HepG2 (cell line): ENCODE results near the gene MEGF6. TPM values are rescaled to one million over a fixed set of nuclear protein-coding genes. Genes with fewer than 3 reads are reported as not detected.

ENCODE experiments used
- BRCA1 ChIP-seq: sonication (generic); formaldehyde crosslinking; IDR thresholded peaks from 2 replicates; pipeline ENCODE4 v1.4.0; 2020; ENCODE audit warnings: missing genetic modification reagents
- CBX1 ChIP-seq: IDR thresholded peaks from one replicate; pipeline ENCODE4 v1.6.1; 2016; ENCODE audit warnings: antibody characterized with exemption, low read depth
- DNMT3B ChIP-seq: conservative IDR thresholded peaks from 2 replicates; pipeline ENCODE4 v1.6.1; 2016; ENCODE audit warnings: missing biosample characterization, control low read depth
- FOSL1 ChIP-seq: sonication (generic); formaldehyde crosslinking; IDR thresholded peaks from 2 replicates; pipeline ENCODE4 v1.9.0; 2021; ENCODE audit warnings: missing genetic modification reagents, borderline replicate concordance
- FOXO1 ChIP-seq: sonication (generic); formaldehyde crosslinking; IDR thresholded peaks from 2 replicates; pipeline ENCODE4 v1.4.0; 2020; ENCODE audit warnings: missing genetic modification reagents
- HHEX ChIP-seq: IDR thresholded peaks from 2 replicates; pipeline ENCODE4 v1.6.1; 2016; ENCODE audit warnings: control low read depth
- HNRNPH1 ChIP-seq: fragments of 200-400 bp; formaldehyde crosslinking; optimal IDR thresholded peaks from 2 replicates; pipeline ENCODE3; 2017; ENCODE audit warnings: mild to moderate bottlenecking, low read depth, low read length
- JARID2 ChIP-seq: sonication (generic); formaldehyde crosslinking; IDR thresholded peaks from 2 replicates; pipeline ENCODE4 v1.8.1; 2023; ENCODE audit warnings: missing genetic modification reagents, inconsistent platforms; ENCODE audit not compliant: insufficient replicate concordance
- KAT2B ChIP-seq: fragments of 150-350 bp; IDR thresholded peaks from 2 replicates; pipeline ENCODE4 v1.6.1; 2014; ENCODE audit warnings: low read depth, low read length, borderline replicate concordance
- KMT2A ChIP-seq: sonication (generic); formaldehyde crosslinking; IDR thresholded peaks from 2 replicates; pipeline ENCODE4 v1.4.0; 2020; ENCODE audit warnings: missing genetic modification reagents
- MAZ ChIP-seq, 2 experiments: sonication (generic) in 1 of 2; formaldehyde crosslinking in 1 of 2; IDR thresholded peaks; 2 replicates each; pipeline versions ENCODE4 v1.5.0 to v1.6.1; 2012 to 2020; ENCODE audit warnings: low read depth in 2 of 2, mild to moderate bottlenecking in 2 of 2, borderline replicate concordance in 1 of 2, improper control_type of control experiment in 1 of 2, low read length in 1 of 2, missing genetic modification reagents in 1 of 2, moderate library complexity in 1 of 2
- MTA3 ChIP-seq: sonication (generic); formaldehyde crosslinking; IDR thresholded peaks from 2 replicates; pipeline ENCODE4 v1.4.0; 2020; ENCODE audit warnings: missing genetic modification reagents
- PHB2 ChIP-seq: fragments of 450-650 bp; IDR thresholded peaks from 2 replicates; pipeline ENCODE4 v1.6.1; 2018; ENCODE audit not compliant: partially characterized antibody
- PHF21A ChIP-seq: sonication (generic); formaldehyde crosslinking; IDR thresholded peaks from 2 replicates; pipeline ENCODE4 v1.5.0; 2020; ENCODE audit warnings: mild to moderate bottlenecking, missing genetic modification reagents
- SALL2 ChIP-seq: sonication (generic); formaldehyde crosslinking; IDR thresholded peaks from 2 replicates; pipeline ENCODE4 v1.8.1; 2023; ENCODE audit warnings: mild to moderate bottlenecking, missing genetic modification reagents, inconsistent platforms
- SNAI1 ChIP-seq: sonication (generic); formaldehyde crosslinking; IDR thresholded peaks from 2 replicates; pipeline ENCODE4 v1.5.0; 2020; ENCODE audit warnings: mild to moderate bottlenecking, missing genetic modification reagents, borderline replicate concordance
- XRCC5 ChIP-seq: fragments of 200-400 bp; formaldehyde crosslinking; optimal IDR thresholded peaks from 2 replicates; pipeline ENCODE3; 2017; ENCODE audit warnings: mild to moderate bottlenecking, low read length
- ZFP41 ChIP-seq: sonication (generic); formaldehyde crosslinking; IDR thresholded peaks from 2 replicates; pipeline ENCODE4 v1.4.0; 2020; ENCODE audit warnings: mild to moderate bottlenecking, missing genetic modification reagents, borderline replicate concordance
- ZNF883 ChIP-seq: sonication (generic); formaldehyde crosslinking; IDR thresholded peaks from 2 replicates; pipeline ENCODE4 v1.5.1; 2020; ENCODE audit warnings: mild to moderate bottlenecking, missing genetic modification reagents; ENCODE audit errors: not compliant biosample characterization
- polyA plus RNA-seq, 8 experiments: library from polyadenylated mRNA; depleted of rRNA in 3 of 8; stranded (reverse) in 7 of 8; unstranded in 1 of 8; fragments of >200 nt; fragmentation: Illumina TruSeq in 4 of 8; extraction: Trizol in 4 of 8; gene quantifications; 2 replicates each; pipeline versions ENCODE4 v1.2.1 to v1.2.3, GENCODE V29; 2011 to 2016; ENCODE audit warnings: low read depth in 4 of 8, missing spikeins in 1 of 8, mixed read lengths in 1 of 8; ENCODE audit not compliant: insufficient read depth in 1 of 8
- total RNA-seq, 5 experiments: library from RNA; depleted of rRNA; stranded (reverse); fragments of >200 nt; fragmentation: Illumina TruSeq; extraction: Trizol; gene quantifications; 2 replicates each; pipeline ENCODE4 v1.2.3, GENCODE V29; 2016; ENCODE audit warnings: low read depth in 1 of 5
- TF ChIP-seq, protein P1 (sequence below): IDR thresholded peaks from 2 replicates; pipeline ENCODE4 v1.6.1; 2012; ENCODE audit warnings: inconsistent platforms
- TF ChIP-seq, protein P2 (sequence below): IDR thresholded peaks from 2 replicates; pipeline ENCODE4 v1.6.1; 2012; ENCODE audit warnings: low read depth, low read length, improper control_type of control experiment
- TF ChIP-seq, protein P3 (sequence below): sonication (generic); formaldehyde crosslinking; IDR thresholded peaks from 2 replicates; pipeline ENCODE4 v1.5.0; 2020; ENCODE audit warnings: mild to moderate bottlenecking, missing genetic modification reagents
- TF ChIP-seq, protein P4 (sequence below): sonication (generic); formaldehyde crosslinking; IDR thresholded peaks from 2 replicates; pipeline ENCODE4 v1.9.0; 2021; ENCODE audit warnings: missing genetic modification reagents, mild to moderate bottlenecking, borderline replicate concordance

MEGF6 gene
- total and polyA plus RNA-seq, 2 of the 13 experiments (the other 11 are each of a cell fraction or from before 2014, with no cell fraction given): 1.9 TPM

DNA sequence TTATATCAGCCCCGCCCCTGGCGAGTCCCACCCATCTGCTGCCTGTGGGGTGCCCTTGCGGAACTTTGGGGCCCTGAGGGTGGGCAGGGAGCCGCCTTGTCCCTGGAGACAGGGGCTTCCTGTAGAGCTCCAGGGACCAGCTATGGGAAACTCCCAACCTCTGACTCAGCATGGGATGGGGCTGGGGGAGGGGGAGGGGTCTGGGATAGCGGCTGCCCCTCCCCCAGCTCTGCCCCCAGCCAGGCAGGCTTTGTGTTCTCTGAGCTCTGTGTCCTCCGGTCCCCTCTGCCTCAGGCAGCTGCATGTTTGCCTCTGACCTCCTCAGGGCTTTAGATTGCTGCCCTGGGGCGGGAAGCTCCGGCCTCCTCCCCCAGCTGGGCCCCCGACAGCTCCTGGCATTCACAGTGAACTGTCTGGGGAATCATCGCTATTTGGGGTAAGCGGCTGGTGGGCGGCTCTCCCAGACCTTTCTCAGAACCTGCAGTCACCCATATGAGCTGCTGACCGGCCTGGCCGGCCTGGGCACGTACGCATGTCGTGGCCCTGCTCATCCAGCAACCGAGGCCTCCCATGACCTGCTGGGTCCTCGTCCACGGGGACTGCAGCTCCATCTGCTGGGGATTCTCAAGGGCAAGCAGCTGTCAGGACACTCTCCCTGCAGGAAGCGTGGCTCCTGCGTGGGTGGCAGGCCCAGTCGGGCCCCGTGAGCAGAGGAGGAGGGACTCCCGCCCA, 139.8 kb downstream of the MEGF6 start (continued):
- TF ChIP-seq FOXO1 (CRISPR knock-in tag): 0 out of 2 replicates have a peak, but pooled peaks have one; percentile 35
- 0 out of 2 replicates have a peak, but pooled peaks have one; percentile 63 for TF ChIP-seq ZFP41 (CRISPR knock-in tag)
- peak; percentile 22; the same call in 1 of the 2 replicates for TF ChIP-seq KMT2A
- TF ChIP-seq, protein P1, sequence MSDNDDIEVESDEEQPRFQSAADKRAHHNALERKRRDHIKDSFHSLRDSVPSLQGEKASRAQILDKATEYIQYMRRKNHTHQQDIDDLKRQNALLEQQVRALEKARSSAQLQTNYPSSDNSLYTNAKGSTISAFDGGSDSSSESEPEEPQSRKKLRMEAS: peak; percentile 86
- TF ChIP-seq, protein P2, sequence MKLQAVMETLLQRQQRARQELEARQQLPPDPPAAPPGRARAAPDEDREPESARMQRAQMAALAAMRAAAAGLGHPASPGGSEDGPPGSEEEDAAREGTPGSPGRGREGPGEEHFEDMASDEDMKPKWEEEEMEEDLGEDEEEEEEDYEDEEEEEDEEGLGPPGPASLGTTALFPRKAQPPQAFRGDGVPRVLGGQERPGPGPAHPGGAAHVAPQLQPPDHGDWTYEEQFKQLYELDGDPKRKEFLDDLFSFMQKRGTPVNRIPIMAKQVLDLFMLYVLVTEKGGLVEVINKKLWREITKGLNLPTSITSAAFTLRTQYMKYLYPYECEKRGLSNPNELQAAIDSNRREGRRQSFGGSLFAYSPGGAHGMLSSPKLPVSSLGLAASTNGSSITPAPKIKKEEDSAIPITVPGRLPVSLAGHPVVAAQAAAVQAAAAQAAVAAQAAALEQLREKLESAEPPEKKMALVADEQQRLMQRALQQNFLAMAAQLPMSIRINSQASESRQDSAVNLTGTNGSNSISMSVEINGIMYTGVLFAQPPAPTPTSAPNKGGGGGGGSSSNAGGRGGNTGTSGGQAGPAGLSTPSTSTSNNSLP: 0 out of 2 replicates have a peak, but pooled peaks have one; percentile 10
- no peak for TF ChIP-seq HNRNPH1
- peak; percentile 46; the same call in 1 of the 2 replicates for TF ChIP-seq BRCA1 (CRISPR knock-in tag)
- TF ChIP-seq, protein P3, sequence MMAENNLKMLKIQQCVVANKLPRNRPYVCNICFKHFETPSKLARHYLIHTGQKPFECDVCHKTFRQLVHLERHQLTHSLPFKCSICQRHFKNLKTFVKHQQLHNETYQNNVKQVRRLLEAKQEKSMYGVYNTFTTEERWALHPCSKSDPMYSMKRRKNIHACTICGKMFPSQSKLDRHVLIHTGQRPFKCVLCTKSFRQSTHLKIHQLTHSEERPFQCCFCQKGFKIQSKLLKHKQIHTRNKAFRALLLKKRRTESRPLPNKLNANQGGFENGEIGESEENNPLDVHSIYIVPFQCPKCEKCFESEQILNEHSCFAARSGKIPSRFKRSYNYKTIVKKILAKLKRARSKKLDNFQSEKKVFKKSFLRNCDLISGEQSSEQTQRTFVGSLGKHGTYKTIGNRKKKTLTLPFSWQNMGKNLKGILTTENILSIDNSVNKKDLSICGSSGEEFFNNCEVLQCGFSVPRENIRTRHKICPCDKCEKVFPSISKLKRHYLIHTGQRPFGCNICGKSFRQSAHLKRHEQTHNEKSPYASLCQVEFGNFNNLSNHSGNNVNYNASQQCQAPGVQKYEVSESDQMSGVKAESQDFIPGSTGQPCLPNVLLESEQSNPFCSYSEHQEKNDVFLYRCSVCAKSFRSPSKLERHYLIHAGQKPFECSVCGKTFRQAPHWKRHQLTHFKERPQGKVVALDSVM (CRISPR knock-in tag): peak; percentile 85
- no peak for TF ChIP-seq HHEX (CRISPR knock-in tag)
- peak; percentile 83 for TF ChIP-seq XRCC5
- no peak for TF ChIP-seq KAT2B
- TF ChIP-seq PHB2: no peak
- no peak for TF ChIP-seq JARID2 (CRISPR knock-in tag)
- TF ChIP-seq PHF21A (CRISPR knock-in tag): peak; percentile 96
- TF ChIP-seq SALL2 (CRISPR knock-in tag): peak; percentile 82; the same call in 1 of the 2 replicates
- TF ChIP-seq, protein P4, sequence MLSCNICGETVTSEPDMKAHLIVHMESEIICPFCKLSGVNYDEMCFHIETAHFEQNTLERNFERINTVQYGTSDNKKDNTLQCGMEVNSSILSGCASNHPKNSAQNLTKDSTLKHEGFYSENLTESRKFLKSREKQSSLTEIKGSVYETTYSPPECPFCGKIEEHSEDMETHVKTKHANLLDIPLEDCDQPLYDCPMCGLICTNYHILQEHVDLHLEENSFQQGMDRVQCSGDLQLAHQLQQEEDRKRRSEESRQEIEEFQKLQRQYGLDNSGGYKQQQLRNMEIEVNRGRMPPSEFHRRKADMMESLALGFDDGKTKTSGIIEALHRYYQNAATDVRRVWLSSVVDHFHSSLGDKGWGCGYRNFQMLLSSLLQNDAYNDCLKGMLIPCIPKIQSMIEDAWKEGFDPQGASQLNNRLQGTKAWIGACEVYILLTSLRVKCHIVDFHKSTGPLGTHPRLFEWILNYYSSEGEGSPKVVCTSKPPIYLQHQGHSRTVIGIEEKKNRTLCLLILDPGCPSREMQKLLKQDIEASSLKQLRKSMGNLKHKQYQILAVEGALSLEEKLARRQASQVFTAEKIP: no peak
- no peak for TF ChIP-seq SNAI1 (CRISPR knock-in tag)
- TF ChIP-seq MTA3 (CRISPR knock-in tag): no peak
- 0 out of 2 replicates have a peak, but pooled peaks have one; percentile 20 for TF ChIP-seq MAZ (IDR thresholded peaks at IDR 0.05; ENCODE audit: borderline replicate concordance, low read depth, low read length)
- peak; percentile 68 for TF ChIP-seq MAZ (CRISPR knock-in tag; IDR thresholded peaks at IDR 0.05; ENCODE audit: low read depth)
- TF ChIP-seq FOSL1 (CRISPR knock-in tag): no peak; the same call in 1 of the 2 replicates
- no peak for TF ChIP-seq CBX1
- no peak for TF ChIP-seq DNMT3B (CRISPR knock-in tag)
- TF ChIP-seq ZNF883 (CRISPR knock-in tag): peak; percentile 46
